Measurements from ENCODE around the gene PDZD2.

The PDZD2 gene

DNA sequence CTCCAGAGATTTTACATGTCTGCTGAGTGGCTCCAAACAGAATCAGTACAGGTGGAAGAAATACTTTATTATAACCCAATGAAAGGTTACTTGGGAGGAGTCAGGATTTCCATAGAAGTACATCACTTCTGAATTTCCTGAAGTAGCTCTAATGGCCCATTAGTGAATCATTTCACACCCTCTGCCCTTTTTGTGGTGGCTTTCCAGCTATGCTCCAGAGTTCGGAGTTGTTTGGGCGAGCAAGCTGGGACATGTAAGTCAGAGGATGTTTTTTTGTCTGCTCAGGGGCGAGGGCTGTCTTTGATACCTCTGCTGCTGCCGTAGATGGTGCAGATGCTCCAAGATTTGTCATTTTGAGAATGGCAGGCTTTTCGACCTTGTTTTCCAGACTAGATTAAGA lies 309.1 kb downstream of the PDZD2 start:
- no peak overlapping the region for H3K4me3 ChIP-seq (ENCODE audit: low read depth, low read length)
- H3K9ac ChIP-seq (ENCODE audit: low read depth, low read length): no peak overlapping the region
- no peaks in the 10 kb centered on the region for H3K27me3 ChIP-seq (ENCODE audit: control insufficient read depth, insufficient read depth, low read length)
- H3K9me3 ChIP-seq (ENCODE audit: control insufficient read depth, insufficient read depth, low read length): no peaks in the 10 kb centered on the region
- no peaks in the 10 kb centered on the region for H3K4me1 ChIP-seq (ENCODE audit: control insufficient read depth, insufficient read depth, low read length)
- no peaks in the 10 kb centered on the region for H3K36me3 ChIP-seq (ENCODE audit: control insufficient read depth, insufficient read depth, low read length)

DNA sequence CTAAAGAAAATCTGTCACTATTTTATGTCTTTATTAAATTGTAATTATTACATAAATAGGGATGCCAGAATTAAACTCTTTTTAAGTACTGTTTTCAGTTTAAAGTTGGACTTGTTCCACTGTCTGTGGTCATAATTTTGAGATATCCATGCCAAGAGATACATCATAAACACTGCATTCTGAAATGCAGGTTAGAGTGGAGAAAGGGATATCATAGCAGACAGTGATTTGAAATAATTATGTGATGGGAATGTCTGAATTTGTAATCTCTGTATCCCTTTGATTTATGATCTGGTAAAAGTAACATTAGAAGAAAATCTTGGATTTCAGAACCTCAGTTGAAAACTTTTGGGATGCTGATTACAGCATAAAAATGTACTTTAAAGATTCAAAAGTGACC lies 313.1 kb downstream of the PDZD2 start:
- Histone ChIP-seq H3K4me3 (ENCODE audit: low read depth, low read length) (no peak overlapping the region), H3K36me3 (ENCODE audit: control insufficient read depth, insufficient read depth, low read length) (no peaks in the 10 kb centered on the region), H3K27me3 (ENCODE audit: control insufficient read depth, insufficient read depth, low read length) (no peaks in the 10 kb centered on the region), H3K4me1 (ENCODE audit: control insufficient read depth, insufficient read depth, low read length) (no peaks in the 10 kb centered on the region), H3K9me3 (ENCODE audit: control insufficient read depth, insufficient read depth, low read length) (no peaks in the 10 kb centered on the region), H3K9ac (ENCODE audit: low read depth, low read length) (no peak overlapping the region)

DNA sequence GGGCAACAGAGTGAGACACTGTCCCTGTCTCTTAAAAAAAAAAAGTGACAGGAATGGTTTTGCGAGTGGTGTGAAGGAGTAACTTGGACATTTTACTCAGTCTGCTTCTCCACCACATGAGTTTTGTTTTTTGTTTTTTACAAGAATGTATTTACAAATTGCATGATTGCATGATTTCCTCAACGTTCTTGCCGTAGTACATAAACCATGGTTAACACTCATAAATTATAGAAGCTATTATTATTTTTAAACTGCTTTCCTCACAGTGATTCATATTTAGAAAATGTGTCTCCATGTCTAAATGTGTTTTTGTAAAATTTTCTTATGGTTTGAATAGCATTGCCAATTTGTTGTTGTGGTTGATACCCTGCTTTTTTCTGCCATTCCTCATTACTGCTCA lies 315.2 kb downstream of the PDZD2 start:
- Histone ChIP-seq H3K27me3 (ENCODE audit: control insufficient read depth, insufficient read depth, low read length) (no peaks in the 10 kb centered on the region), H3K36me3 (ENCODE audit: control insufficient read depth, insufficient read depth, low read length) (no peaks in the 10 kb centered on the region), H3K9me3 (ENCODE audit: control insufficient read depth, insufficient read depth, low read length) (no peaks in the 10 kb centered on the region), H3K9ac (ENCODE audit: low read depth, low read length) (no peak overlapping the region), H3K4me1 (ENCODE audit: control insufficient read depth, insufficient read depth, low read length) (no peaks in the 10 kb centered on the region), H3K4me3 (ENCODE audit: low read depth, low read length) (no peak overlapping the region)

DNA sequence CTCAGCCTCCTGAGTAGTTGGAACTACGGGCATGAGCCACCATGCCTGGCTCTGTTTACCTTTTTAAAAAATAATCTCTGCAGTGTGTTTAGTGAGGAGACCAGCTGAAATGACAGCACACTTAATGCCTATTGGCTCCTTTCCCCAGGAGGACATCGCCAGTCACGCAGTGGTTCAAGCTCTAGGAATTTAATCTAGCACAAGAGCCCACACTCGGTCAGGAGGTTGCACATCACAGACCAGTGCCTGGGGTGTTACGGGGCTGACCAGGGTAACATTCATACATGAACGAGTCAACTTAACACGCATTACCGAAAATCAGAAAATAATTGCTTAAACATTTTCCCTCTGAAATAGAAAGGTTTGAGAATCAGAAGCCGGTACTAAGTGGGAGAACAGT lies 318.2 kb downstream of the PDZD2 start:
- Histone ChIP-seq H3K4me3 (ENCODE audit: low read depth, low read length) (no peak overlapping the region), H3K9ac (ENCODE audit: low read depth, low read length) (no peak overlapping the region), H3K4me1 (ENCODE audit: control insufficient read depth, insufficient read depth, low read length) (no peaks in the 10 kb centered on the region), H3K36me3 (ENCODE audit: control insufficient read depth, insufficient read depth, low read length) (no peaks in the 10 kb centered on the region), H3K9me3 (ENCODE audit: control insufficient read depth, insufficient read depth, low read length) (no peaks in the 10 kb centered on the region), H3K27me3 (ENCODE audit: control insufficient read depth, insufficient read depth, low read length) (no peaks in the 10 kb centered on the region)

DNA sequence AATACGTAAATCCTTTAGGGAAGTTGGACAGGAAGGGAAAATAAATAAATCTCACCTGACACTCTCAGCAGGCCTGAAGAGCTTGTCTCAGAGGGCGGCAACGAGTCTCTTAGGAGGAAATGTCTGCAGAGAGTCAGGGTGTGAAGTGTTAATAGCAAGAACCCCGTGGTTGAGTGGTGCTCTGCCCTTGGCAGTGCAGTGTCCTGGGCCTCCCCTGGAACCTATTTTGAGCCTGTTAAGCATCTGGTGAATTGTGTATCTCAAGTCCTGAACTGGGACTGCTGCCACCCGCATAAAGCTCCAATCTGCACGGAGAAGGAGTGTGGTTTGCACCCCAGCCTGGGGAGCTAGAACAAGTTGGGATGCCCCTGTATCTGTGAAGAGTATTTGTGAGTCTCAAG lies 323.4 kb downstream of the PDZD2 start:
- no peak overlapping the region for H3K4me3 ChIP-seq (ENCODE audit: low read depth, low read length)
- H3K27me3 ChIP-seq (ENCODE audit: control insufficient read depth, insufficient read depth, low read length): no peaks in the 10 kb centered on the region
- no peaks in the 10 kb centered on the region for H3K36me3 ChIP-seq (ENCODE audit: control insufficient read depth, insufficient read depth, low read length)
- no peak overlapping the region for H3K9ac ChIP-seq (ENCODE audit: low read depth, low read length)
- H3K9me3 ChIP-seq (ENCODE audit: control insufficient read depth, insufficient read depth, low read length): no peaks in the 10 kb centered on the region
- H3K4me1 ChIP-seq (ENCODE audit: control insufficient read depth, insufficient read depth, low read length): peaks cover 5% of the 10 kb centered on the region

DNA sequence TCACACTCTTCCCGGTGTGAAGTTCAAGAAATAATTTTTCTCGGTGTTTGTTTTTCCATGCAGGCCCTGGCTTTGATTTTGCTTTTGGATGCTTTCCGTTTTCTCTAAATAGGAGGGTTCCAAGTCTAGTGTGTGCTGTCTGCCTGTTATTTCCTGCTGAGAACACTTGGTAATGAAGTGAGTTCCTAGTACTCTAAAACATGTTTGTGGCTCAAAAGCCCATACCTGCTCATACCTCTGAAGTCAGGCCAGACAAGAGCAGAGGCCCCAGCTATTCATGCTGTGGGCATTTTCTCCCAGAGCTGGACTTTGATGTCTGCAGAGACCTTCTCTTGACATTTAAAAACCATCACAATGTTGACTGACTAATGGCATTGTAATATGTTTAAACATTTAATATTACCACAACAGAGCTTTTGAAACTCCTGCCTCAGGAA lies 324.0 kb downstream of the PDZD2 start:
- H3K27me3 ChIP-seq (ENCODE audit: control insufficient read depth, insufficient read depth, low read length): no peaks in the 10 kb centered on the region
- no peak overlapping the region for H3K4me3 ChIP-seq (ENCODE audit: low read depth, low read length)
- H3K36me3 ChIP-seq (ENCODE audit: control insufficient read depth, insufficient read depth, low read length): no peaks in the 10 kb centered on the region
- H3K9ac ChIP-seq (ENCODE audit: low read depth, low read length): no peak overlapping the region
- no peaks in the 10 kb centered on the region for H3K9me3 ChIP-seq (ENCODE audit: control insufficient read depth, insufficient read depth, low read length)
- peaks cover 5% of the 10 kb centered on the region for H3K4me1 ChIP-seq (ENCODE audit: control insufficient read depth, insufficient read depth, low read length)

DNA sequence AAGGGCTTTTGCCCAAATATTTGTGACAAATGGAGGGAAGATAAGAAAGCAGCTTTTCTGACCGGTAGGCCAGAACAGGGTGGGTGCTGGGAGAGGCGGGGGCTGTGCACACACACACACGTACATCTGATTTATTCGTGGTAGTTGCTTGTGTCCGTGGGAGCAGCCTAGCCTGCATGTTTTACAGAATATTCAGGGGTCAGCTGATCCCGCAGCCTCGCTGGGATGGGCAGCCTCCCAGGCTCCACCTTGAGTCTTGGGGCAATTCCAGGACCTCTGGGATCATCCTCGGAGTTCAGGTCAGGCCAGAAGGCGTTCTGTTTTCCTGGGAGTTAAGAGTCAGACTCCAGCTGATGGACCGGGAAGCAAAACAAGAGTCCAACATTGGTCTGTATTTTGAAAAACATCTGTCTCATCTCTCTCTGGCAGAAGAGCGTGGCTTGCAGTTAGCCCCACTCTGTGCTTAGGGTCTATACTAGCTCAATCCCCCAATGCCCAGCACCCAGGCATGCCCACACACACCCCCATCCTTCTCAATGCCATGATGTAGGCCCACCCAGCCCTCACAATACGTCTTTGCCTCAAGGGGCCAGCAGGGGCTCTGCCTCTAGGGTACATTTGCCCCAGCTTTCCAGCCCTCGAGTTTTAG lies 324.6 kb downstream of the PDZD2 start:
- no peak overlapping the region for H3K4me3 ChIP-seq (ENCODE audit: low read depth, low read length)
- H3K4me1 ChIP-seq (ENCODE audit: control insufficient read depth, insufficient read depth, low read length): peaks cover 5% of the 10 kb centered on the region
- H3K36me3 ChIP-seq (ENCODE audit: control insufficient read depth, insufficient read depth, low read length): no peaks in the 10 kb centered on the region
- H3K9ac ChIP-seq (ENCODE audit: low read depth, low read length): no peak overlapping the region
- no peaks in the 10 kb centered on the region for H3K9me3 ChIP-seq (ENCODE audit: control insufficient read depth, insufficient read depth, low read length)
- no peaks in the 10 kb centered on the region for H3K27me3 ChIP-seq (ENCODE audit: control insufficient read depth, insufficient read depth, low read length)

DNA sequence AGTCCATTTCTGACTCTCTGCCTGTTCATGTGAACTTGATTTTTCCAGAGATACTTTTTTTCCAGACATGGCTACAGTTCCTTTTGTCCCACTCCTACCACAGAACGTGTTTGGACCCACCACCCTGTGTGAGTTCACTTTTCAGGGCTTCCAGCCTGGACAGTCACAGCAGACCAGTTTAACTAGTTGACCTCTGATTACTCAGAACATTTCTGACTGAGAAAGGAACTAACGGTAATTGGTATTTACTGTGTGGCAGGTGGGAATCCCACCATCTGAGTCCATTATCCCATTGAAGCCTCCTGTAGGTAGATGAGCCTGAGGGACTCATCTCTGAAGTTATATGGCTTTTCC lies 325.1 kb downstream of the PDZD2 start:
- H3K9ac ChIP-seq (ENCODE audit: low read depth, low read length): no peak overlapping the region
- H3K36me3 ChIP-seq (ENCODE audit: control insufficient read depth, insufficient read depth, low read length): no peaks in the 10 kb centered on the region
- H3K9me3 ChIP-seq (ENCODE audit: control insufficient read depth, insufficient read depth, low read length): no peaks in the 10 kb centered on the region
- H3K27me3 ChIP-seq (ENCODE audit: control insufficient read depth, insufficient read depth, low read length): no peaks in the 10 kb centered on the region
- H3K4me3 ChIP-seq (ENCODE audit: low read depth, low read length): no peak overlapping the region
- peaks cover 5% of the 10 kb centered on the region for H3K4me1 ChIP-seq (ENCODE audit: control insufficient read depth, insufficient read depth, low read length)

DNA sequence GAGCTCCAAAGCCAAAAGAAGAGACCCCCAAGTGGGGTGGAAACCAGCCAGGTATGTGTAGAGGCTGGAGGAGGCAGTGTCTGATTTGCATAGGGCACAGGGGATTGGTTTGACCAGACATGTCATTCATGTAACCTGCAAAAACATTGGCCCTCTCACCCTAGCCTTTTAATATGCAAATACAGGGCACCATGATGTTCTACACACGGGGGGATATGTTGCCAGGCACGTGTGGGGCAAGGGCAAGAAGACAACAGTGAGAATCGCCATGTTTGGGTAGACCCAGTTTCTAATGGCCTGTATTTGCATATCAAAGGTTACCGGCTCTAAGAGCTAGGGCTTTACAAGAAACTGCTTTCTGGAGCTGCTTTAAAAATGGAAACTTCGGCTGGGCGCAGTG lies 326.3 kb downstream of the PDZD2 start:
- Histone ChIP-seq H3K9ac (ENCODE audit: low read depth, low read length) (no peak overlapping the region), H3K4me3 (ENCODE audit: low read depth, low read length) (no peak overlapping the region), H3K9me3 (ENCODE audit: control insufficient read depth, insufficient read depth, low read length) (no peaks in the 10 kb centered on the region), H3K36me3 (ENCODE audit: control insufficient read depth, insufficient read depth, low read length) (no peaks in the 10 kb centered on the region), H3K27me3 (ENCODE audit: control insufficient read depth, insufficient read depth, low read length) (no peaks in the 10 kb centered on the region), H3K4me1 (ENCODE audit: control insufficient read depth, insufficient read depth, low read length) (peaks cover 5% of the 10 kb centered on the region)

DNA sequence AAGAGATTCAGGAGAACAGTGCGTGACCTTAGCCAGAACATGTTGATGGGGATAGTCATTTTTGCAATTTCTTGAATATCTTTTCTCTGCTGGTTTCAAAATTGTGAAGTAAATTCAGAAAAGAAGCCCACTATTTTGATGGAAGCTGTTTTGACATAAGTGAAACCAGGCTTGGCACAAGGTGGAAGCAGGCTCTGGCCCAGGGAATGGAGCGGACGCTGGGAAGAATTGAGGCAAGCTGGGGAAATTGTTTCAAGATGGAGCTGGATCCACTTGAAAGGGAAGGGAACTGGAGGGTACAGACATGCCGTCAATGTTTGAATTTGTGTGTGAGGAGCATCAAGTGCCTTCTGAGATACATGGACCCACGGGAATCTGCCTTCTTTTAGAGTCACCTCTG lies 328.0 kb downstream of the PDZD2 start:
- H3K27me3 ChIP-seq (ENCODE audit: control insufficient read depth, insufficient read depth, low read length): no peaks in the 10 kb centered on the region
- no peak overlapping the region for H3K4me3 ChIP-seq (ENCODE audit: low read depth, low read length)
- H3K4me1 ChIP-seq (ENCODE audit: control insufficient read depth, insufficient read depth, low read length): peaks cover 5% of the 10 kb centered on the region
- H3K36me3 ChIP-seq (ENCODE audit: control insufficient read depth, insufficient read depth, low read length): no peaks in the 10 kb centered on the region
- no peaks in the 10 kb centered on the region for H3K9me3 ChIP-seq (ENCODE audit: control insufficient read depth, insufficient read depth, low read length)
- no peak overlapping the region for H3K9ac ChIP-seq (ENCODE audit: low read depth, low read length)

DNA sequence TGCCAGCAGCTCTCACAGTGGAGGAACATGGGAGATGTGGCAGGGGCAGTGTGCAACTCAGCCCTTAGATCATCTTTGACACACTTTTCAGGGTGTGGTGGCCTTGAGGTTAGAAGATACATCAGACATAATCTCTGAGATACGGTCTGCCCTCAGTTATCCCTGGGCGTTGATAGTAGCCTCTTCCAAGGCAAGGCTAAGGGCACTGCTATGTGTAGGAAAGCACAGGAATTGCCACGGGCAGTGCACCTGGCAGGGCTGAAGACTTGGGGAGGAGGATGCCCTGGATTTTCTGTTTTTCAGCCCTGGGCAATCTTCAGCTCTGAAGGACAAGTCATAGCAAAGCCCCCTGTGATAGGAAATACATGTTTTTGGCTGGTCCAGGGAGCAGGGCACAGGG lies 328.5 kb downstream of the PDZD2 start:
- no peak overlapping the region for H3K9ac ChIP-seq (ENCODE audit: low read depth, low read length)
- H3K4me3 ChIP-seq (ENCODE audit: low read depth, low read length): no peak overlapping the region
- H3K4me1 ChIP-seq (ENCODE audit: control insufficient read depth, insufficient read depth, low read length): peaks cover 5% of the 10 kb centered on the region
- no peaks in the 10 kb centered on the region for H3K36me3 ChIP-seq (ENCODE audit: control insufficient read depth, insufficient read depth, low read length)
- no peaks in the 10 kb centered on the region for H3K9me3 ChIP-seq (ENCODE audit: control insufficient read depth, insufficient read depth, low read length)
- H3K27me3 ChIP-seq (ENCODE audit: control insufficient read depth, insufficient read depth, low read length): no peaks in the 10 kb centered on the region

DNA sequence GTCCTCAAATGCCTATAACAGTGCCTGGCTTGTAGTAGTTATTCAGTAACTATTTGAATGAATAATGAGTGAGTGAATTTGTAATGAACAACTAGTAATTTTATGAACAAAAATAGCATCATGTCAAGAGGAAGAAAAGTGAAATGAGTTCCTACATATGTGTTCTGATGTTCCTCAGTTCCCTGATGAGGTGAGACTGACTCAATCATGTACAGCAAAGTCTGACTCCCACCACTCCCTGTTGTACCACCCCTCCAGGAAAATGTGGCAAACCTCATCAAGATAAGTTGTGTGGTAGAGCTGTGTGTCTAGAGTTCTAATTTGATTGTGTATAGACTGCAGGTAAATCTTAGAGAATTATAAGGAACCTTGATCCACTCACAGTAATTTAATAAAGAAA lies 333.6 kb downstream of the PDZD2 start:
- no peak overlapping the region for H3K9ac ChIP-seq (ENCODE audit: low read depth, low read length)

More for the DNA sequence above, 333.6 kb downstream of the PDZD2 start:
- Histone ChIP-seq H3K4me3 (ENCODE audit: low read depth, low read length) (no peak overlapping the region), H3K4me1 (ENCODE audit: control insufficient read depth, insufficient read depth, low read length) (no peaks in the 10 kb centered on the region), H3K27me3 (ENCODE audit: control insufficient read depth, insufficient read depth, low read length) (no peaks in the 10 kb centered on the region), H3K36me3 (ENCODE audit: control insufficient read depth, insufficient read depth, low read length) (no peaks in the 10 kb centered on the region), H3K9me3 (ENCODE audit: control insufficient read depth, insufficient read depth, low read length) (no peaks in the 10 kb centered on the region)
